ENCODE results near the gene OSBPL5.

Gene OSBPL5

DNA sequence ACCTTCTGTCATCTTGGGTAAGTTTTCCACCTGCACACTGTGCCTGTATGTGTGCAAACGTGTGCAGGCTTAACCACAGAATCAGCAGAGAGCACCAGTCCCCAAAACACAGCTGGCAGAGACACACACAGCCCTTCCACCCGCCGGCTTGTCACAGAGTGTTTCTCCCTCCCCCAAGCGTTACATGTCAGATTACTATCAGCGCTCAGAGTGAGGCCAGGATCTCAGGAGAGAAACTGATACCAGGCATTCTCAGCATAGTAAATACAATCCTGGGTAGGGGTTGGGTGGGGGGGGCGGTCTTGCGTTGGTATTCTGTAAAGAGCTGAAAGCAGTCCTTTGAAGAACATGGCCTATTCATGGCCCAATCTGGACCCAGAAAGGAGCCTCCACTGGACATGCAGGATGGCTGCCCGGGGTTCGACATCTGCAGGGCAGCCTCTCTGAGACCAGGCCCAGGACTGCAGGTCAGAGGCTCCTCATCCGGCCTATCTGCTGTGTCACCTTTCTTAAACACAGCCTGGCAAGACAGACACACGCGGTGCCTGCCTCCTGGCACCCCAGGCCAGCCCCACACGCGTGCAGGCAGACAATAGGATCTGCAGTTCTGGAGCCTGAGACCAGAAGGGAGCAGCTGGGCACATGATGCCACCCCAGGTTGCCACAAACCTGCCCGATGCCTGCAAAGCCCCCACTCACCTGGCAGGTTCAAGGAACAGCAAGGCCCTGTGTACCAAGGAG, 1.7 kb downstream of the OSBPL5 start:
- DNase-seq: no peak

- no peak for DNase-seq
These were observed 2.5 kb downstream of the OSBPL5 start for GRCh38 chr11:3162410-3163240.

- DNase-seq: no peak
These were observed 3.2 kb downstream of the OSBPL5 start for GRCh38 chr11:3161720-3162409.

GRCh38 chr11:3161309-3161708, 3.8 kb downstream of the OSBPL5 start:
- DNase-seq: no peak

- peak; percentile 32 to 58 for DNase-seq
These were observed 4.7 kb downstream of the OSBPL5 start for GRCh38 chr11:3160252-3161031.

- no peak for DNase-seq
These were observed 5.6 kb downstream of the OSBPL5 start for GRCh38 chr11:3159296-3160190.

GRCh38 chr11:3158821-3159220, 6.3 kb downstream of the OSBPL5 start:
- DNase-seq: no peak

- no peak for DNase-seq
These were observed 6.9 kb downstream of the OSBPL5 start for GRCh38 chr11:3158131-3158591.

GRCh38 chr11:3157381-3158130, 7.6 kb downstream of the OSBPL5 start:
- DNase-seq: no peak

DNA sequence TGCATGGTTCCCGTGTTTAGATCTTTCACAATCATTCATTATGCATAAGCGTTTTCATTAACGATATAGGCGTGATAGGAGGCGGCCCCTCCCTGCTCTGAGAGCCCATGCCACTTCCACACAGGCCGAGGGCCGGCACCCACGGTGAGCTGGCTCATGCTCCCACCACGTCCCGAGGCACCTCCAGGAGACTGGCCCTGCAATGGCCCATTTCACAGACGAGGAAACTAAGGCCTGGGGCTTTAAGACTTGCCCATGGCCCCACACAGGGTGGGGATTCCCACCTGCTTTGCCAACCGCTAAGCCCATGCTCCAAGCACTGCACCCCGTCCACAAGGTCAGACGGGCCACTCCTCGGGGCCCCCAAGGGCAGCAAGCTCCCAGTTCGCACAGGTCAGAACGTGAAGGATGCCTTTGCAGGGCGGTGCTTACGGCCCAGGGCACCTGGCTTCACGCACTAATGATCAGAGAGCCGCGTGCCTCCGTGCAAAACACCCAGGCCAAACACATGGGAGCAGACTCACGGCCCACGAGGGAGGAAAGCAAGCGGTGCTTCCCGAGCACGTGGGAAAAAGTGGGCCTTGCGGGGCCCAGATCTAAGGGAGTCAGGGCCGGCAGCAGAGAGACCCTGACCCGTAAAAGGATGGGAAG, 8.3 kb downstream of the OSBPL5 start:
- DNase-seq: no peak

DNA sequence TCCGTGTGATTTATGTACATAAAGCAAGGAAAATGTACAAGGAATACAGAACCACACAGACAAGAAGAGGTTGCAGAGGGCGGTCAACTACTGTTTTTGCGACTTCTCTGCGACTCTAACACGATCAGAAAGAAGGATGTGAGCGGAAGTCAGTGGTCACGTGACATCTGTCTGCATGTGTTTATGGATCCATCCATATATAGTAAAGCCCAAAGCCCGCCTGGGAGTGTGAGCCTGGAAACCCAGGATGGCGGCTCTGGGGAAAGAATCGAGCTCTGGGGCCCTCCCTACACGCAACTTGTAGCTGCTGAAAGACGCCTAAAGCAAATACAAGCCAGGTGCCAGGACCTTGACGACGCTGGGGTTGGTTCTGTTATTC, 8.8 kb downstream of the OSBPL5 start:
- no peak for DNase-seq

- no peak for DNase-seq
These were observed 9.3 kb downstream of the OSBPL5 start for GRCh38 chr11:3155691-3156258.

DNA sequence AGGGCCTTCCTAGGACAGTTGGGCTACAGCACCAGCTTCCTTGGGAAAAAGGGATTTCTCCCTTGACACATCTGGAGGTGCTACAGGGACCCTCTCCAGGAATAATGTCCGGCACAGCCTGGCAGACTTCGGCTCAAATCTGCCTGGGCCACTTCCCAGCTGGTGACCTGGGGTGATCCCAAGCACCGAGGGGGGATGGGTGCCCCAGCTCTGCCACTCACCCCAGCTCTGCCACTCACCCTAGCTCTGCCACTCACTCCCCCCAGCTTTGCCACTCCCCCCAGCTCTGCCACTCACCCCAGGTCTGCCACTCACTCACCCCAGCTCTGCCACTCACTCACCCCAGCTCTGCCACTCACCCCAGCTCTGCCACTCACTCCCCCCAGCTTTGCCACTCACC, 9.9 kb downstream of the OSBPL5 start:
- DNase-seq: no peak

GRCh38 chr11:3154001-3154599, 11.0 kb downstream of the OSBPL5 start:
- no peak for DNase-seq

DNA sequence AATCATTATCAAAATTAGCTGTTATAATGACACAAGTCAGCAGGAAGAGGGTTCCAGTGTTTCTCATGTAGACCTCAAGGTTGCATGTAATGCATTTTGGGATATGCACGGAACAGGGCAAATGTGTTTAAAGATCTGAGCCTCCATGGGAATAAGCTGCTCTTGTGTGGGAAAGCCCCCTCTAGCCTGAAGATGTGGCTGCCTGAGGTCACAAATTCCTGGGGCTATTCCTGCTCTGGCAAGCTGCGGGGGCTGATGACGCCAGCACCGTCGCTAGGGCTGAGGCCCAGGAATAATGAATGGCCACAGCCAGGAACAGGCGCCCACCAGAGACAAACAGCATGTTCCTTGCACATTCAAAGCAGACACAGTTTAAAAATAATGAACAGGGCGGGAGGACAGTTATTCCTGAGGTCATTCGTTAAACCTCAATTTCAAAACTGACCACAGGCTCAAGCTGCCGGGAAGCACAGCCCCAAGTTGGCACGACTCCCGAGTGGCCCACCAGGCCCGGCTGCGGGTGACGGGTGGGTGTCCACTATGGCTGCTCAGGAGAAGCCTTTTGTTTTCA, 11.7 kb downstream of the OSBPL5 start:
- DNase-seq: peak; percentile 30 to 43

DNA sequence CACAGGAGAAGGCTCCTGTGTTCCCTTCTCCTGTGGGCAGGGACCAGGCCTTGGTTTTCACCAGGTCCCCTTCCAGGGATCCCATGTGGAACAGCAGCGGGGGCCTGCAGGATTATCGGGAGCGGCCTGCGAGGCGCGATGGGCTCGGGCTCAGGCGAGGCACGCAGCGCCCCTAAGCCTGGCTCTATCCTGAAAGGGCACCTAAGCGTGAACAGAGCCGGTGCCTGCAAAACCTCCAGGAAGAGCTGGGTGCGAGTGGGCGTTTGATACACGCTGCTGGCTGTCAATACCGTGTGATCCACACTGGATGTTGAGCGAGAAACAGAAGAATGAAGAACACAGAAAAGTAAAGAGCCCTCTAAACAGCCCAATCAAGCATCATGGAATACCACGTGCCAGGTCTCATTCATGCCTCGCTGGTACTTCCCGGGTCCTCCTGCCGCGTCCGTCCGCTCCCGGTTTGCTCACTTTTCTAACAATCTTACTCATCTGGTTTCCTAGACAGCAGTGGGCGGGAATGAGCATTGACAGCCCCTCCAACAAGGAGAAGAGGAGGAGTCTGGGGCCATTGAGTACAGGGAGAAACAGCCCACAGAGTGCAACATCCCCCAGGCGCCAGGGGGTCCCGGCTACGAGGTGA, 12.5 kb downstream of the OSBPL5 start:
- DNase-seq: no peak

GRCh38 chr11:3150726-3151125, 14.4 kb downstream of the OSBPL5 start:
- DNase-seq: no peak

DNA sequence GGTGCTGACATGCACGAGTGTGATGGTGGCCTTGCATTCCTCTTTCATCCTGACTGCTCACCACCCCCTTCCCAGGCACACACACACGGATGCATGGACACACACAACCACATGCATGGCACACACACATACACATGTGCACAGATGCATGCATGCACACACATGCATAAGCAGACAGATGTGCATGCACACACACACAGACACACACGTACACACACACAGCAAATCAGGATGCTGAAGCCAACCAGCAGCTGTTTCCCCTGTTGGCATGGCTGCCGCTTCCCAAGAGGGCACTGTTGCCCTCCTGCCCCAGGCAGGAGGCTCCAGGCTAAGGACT, 15.3 kb downstream of the OSBPL5 start:
- no peak for DNase-seq
